ENCODE measurements around the gene SF3B6.

Gene SF3B6

GRCh38 chr2:24122366-24123194 lies 46.5 kb upstream of the SF3B6 start:
- no peak overlapping the region for H2BK120ac ChIP-seq (ENCODE audit: low read depth, low read length)
- H4K91ac ChIP-seq (ENCODE audit: low read depth, low read length, poor library complexity): no peak overlapping the region
- H3K9me3 ChIP-seq (replicated peaks in 1 of 2; ENCODE audit: control insufficient read depth in 2 of 2, insufficient read depth in 1 of 2, low read depth in 1 of 2, low read length in 2 of 2): no peaks in the 10 kb centered on the region
- H3K14ac ChIP-seq (ENCODE audit: low read length): peak overlapping the region; percentile 67
- peak overlapping the region; percentile 37 for H2BK15ac ChIP-seq (ENCODE audit: low read length)
- H2BK5ac ChIP-seq (ENCODE audit: low read length): no peak overlapping the region
- H3K9ac ChIP-seq (ENCODE audit: low read depth, low read length, poor library complexity): peak overlapping the region; percentile 86
- peak overlapping the region; percentile 74 for H3K4me2 ChIP-seq (ENCODE audit: insufficient read depth, low read length, poor library complexity, severe bottlenecking)
- H3K79me1 ChIP-seq (ENCODE audit: low read depth, low read length): no peaks in the 10 kb centered on the region
- WGBS, 2 donors (ENCODE audit: extremely low coverage in 2 of 2, insufficient read length in 2 of 2, insufficient replicate concordance in 1 of 2): no CpG with 5 or more reads among the region's 15 CpGs
- no peaks in the 10 kb centered on the region for H3K27me3 ChIP-seq (ENCODE audit: control insufficient read depth in 3 of 3, insufficient read depth in 3 of 3, low read depth in 1 of 3, low read length in 3 of 3)
- peak overlapping the region; percentile 28 for H2BK12ac ChIP-seq (ENCODE audit: low read length)
- peaks cover 0 to 1% of the 10 kb centered on the region in 2 donors for H3K4me1 ChIP-seq (ENCODE audit: control insufficient read depth in 2 of 2, insufficient read depth in 1 of 2, low read depth in 1 of 2, low read length in 2 of 2)
- H3K36me3 ChIP-seq (replicated peaks in 1 of 2; ENCODE audit: control insufficient read depth in 2 of 2, insufficient read depth in 2 of 2, low read length in 2 of 2): no peaks in the 10 kb centered on the region
- peak overlapping the region; percentile 31 for H3K27ac ChIP-seq (replicated peaks; ENCODE audit: low read length)
- no peak overlapping the region for H3K4ac ChIP-seq (ENCODE audit: low read length)
- no peak overlapping the region for H4K8ac ChIP-seq (ENCODE audit: low read depth, low read length)
- DNase-seq (ENCODE audit: low spot score): peak; percentile 6
- H2AK5ac ChIP-seq (ENCODE audit: low read depth, low read length): no peak overlapping the region
- H2AFZ ChIP-seq (ENCODE audit: low read length): peak overlapping the region; percentile 41
- peak overlapping the region in 1 of 2 donors; percentile 97 for H3K4me3 ChIP-seq (ENCODE audit: low read length in 2 of 2)
- H3K18ac ChIP-seq (ENCODE audit: low read length): peak overlapping the region; percentile 98
- H3K23ac ChIP-seq (ENCODE audit: low read depth, low read length, poor library complexity): peak overlapping the region; percentile 95

DNA sequence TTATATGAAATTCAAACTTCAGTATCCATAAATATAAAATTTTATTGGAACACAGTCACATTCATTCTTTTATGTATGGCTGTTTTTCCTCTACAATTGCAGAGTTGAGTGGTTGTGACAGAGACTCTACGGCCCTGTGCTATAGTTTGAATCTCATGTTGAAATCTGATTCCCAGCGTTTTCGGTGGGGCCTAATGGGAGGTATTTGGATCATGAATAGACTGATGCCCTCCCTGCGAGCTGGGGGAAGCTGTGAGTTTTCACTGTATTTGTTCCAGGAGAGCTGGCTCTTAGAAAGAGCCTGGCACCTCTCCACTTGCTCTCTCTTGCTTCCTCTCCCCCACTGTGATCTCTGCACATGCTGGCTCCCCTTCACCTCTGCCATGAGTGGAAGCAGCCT lies 45.3 kb upstream of the SF3B6 start:
- Histone ChIP-seq H3K27ac (replicated peaks; ENCODE audit: low read length) (no peak overlapping the region), H2BK120ac (ENCODE audit: low read depth, low read length) (no peak overlapping the region), H3K4ac (ENCODE audit: low read length) (no peak overlapping the region), H3K4me1 (ENCODE audit: control insufficient read depth in 2 of 2, insufficient read depth in 1 of 2, low read depth in 1 of 2, low read length in 2 of 2) (peaks cover 0 to 1% of the 10 kb centered on the region in 2 donors), H2BK12ac (ENCODE audit: low read length) (no peak overlapping the region), H3K9me3 (replicated peaks in 1 of 2; ENCODE audit: control insufficient read depth in 2 of 2, insufficient read depth in 1 of 2, low read depth in 1 of 2, low read length in 2 of 2) (no peaks in the 10 kb centered on the region), H2AFZ (ENCODE audit: low read length) (no peak overlapping the region), H3K4me2 (ENCODE audit: insufficient read depth, low read length, poor library complexity, severe bottlenecking) (no peak overlapping the region), H3K4me3 (ENCODE audit: low read length in 2 of 2) (no peak overlapping the region), H3K23ac (ENCODE audit: low read depth, low read length, poor library complexity) (no peak overlapping the region), H2BK5ac (ENCODE audit: low read length) (no peak overlapping the region), H4K8ac (ENCODE audit: low read depth, low read length) (no peak overlapping the region), H3K14ac (ENCODE audit: low read length) (no peak overlapping the region), H3K79me1 (ENCODE audit: low read depth, low read length) (no peaks in the 10 kb centered on the region), H3K27me3 (ENCODE audit: control insufficient read depth in 3 of 3, insufficient read depth in 3 of 3, low read depth in 1 of 3, low read length in 3 of 3) (no peaks in the 10 kb centered on the region), H3K36me3 (replicated peaks in 1 of 2; ENCODE audit: control insufficient read depth in 2 of 2, insufficient read depth in 2 of 2, low read length in 2 of 2) (no peaks in the 10 kb centered on the region), H2AK5ac (ENCODE audit: low read depth, low read length) (no peak overlapping the region), H3K9ac (ENCODE audit: low read depth, low read length, poor library complexity) (no peak overlapping the region), H2BK15ac (ENCODE audit: low read length) (no peak overlapping the region), H3K18ac (ENCODE audit: low read length) (no peak overlapping the region), H4K91ac (ENCODE audit: low read depth, low read length, poor library complexity) (no peak overlapping the region)
- DNase-seq (ENCODE audit: low spot score): peak; percentile 9
- no CpG with 5 or more reads among the region's 4 CpGs for WGBS, 2 donors (ENCODE audit: extremely low coverage in 2 of 2, insufficient read length in 2 of 2, insufficient replicate concordance in 1 of 2)

- no peaks in the 10 kb centered on the region for H3K79me1 ChIP-seq (ENCODE audit: low read depth, low read length)
- H3K4me1 ChIP-seq (ENCODE audit: control insufficient read depth in 2 of 2, insufficient read depth in 1 of 2, low read depth in 1 of 2, low read length in 2 of 2): peaks cover 0 to 1% of the 10 kb centered on the region in 2 donors
- H3K4me3 ChIP-seq (ENCODE audit: low read length in 2 of 2): no peak overlapping the region
- no peaks in the 10 kb centered on the region for H3K36me3 ChIP-seq (replicated peaks in 1 of 2; ENCODE audit: control insufficient read depth in 2 of 2, insufficient read depth in 2 of 2, low read length in 2 of 2)
- no peak overlapping the region for H2BK5ac ChIP-seq (ENCODE audit: low read length)
- no peak overlapping the region for H3K27ac ChIP-seq (replicated peaks; ENCODE audit: low read length)
- H3K9me3 ChIP-seq (replicated peaks in 1 of 2; ENCODE audit: control insufficient read depth in 2 of 2, insufficient read depth in 1 of 2, low read depth in 1 of 2, low read length in 2 of 2): no peaks in the 10 kb centered on the region
- WGBS, 2 donors (ENCODE audit: extremely low coverage in 2 of 2, insufficient read length in 2 of 2, insufficient replicate concordance in 1 of 2): no CpG with 5 or more reads among the region's 5 CpGs
- H2AFZ ChIP-seq (ENCODE audit: low read length): no peak overlapping the region
- H4K91ac ChIP-seq (ENCODE audit: low read depth, low read length, poor library complexity): no peak overlapping the region
- H3K9ac ChIP-seq (ENCODE audit: low read depth, low read length, poor library complexity): no peak overlapping the region
- H3K23ac ChIP-seq (ENCODE audit: low read depth, low read length, poor library complexity): no peak overlapping the region
- H3K4ac ChIP-seq (ENCODE audit: low read length): no peak overlapping the region
- no peak overlapping the region for H2BK15ac ChIP-seq (ENCODE audit: low read length)
- no peak overlapping the region for H2BK120ac ChIP-seq (ENCODE audit: low read depth, low read length)
- H3K14ac ChIP-seq (ENCODE audit: low read length): no peak overlapping the region
- DNase-seq (ENCODE audit: low spot score): no peak
- H3K4me2 ChIP-seq (ENCODE audit: insufficient read depth, low read length, poor library complexity, severe bottlenecking): no peak overlapping the region
- no peak overlapping the region for H3K18ac ChIP-seq (ENCODE audit: low read length)
- no peak overlapping the region for H2AK5ac ChIP-seq (ENCODE audit: low read depth, low read length)
- no peak overlapping the region for H4K8ac ChIP-seq (ENCODE audit: low read depth, low read length)
- H2BK12ac ChIP-seq (ENCODE audit: low read length): no peak overlapping the region
- no peaks in the 10 kb centered on the region for H3K27me3 ChIP-seq (ENCODE audit: control insufficient read depth in 3 of 3, insufficient read depth in 3 of 3, low read depth in 1 of 3, low read length in 3 of 3)
These were observed 44.9 kb upstream of the SF3B6 start for GRCh38 chr2:24121066-24121465.

GRCh38 chr2:24117902-24118301 lies 41.8 kb upstream of the SF3B6 start:
- Histone ChIP-seq H3K36me3 (replicated peaks in 1 of 2; ENCODE audit: control insufficient read depth in 2 of 2, insufficient read depth in 2 of 2, low read length in 2 of 2) (no peaks in the 10 kb centered on the region), H2BK5ac (ENCODE audit: low read length) (no peak overlapping the region), H2BK120ac (ENCODE audit: low read depth, low read length) (no peak overlapping the region), H3K9ac (ENCODE audit: low read depth, low read length, poor library complexity) (no peak overlapping the region), H4K8ac (ENCODE audit: low read depth, low read length) (no peak overlapping the region), H3K18ac (ENCODE audit: low read length) (no peak overlapping the region), H3K4ac (ENCODE audit: low read length) (no peak overlapping the region), H3K27ac (replicated peaks; ENCODE audit: low read length) (no peak overlapping the region), H3K23ac (ENCODE audit: low read depth, low read length, poor library complexity) (no peak overlapping the region), H3K14ac (ENCODE audit: low read length) (no peak overlapping the region), H3K9me3 (replicated peaks in 1 of 2; ENCODE audit: control insufficient read depth in 2 of 2, insufficient read depth in 1 of 2, low read depth in 1 of 2, low read length in 2 of 2) (peaks cover 2 to 5% of the 10 kb centered on the region in 2 donors), H3K4me2 (ENCODE audit: insufficient read depth, low read length, poor library complexity, severe bottlenecking) (no peak overlapping the region), H3K27me3 (ENCODE audit: control insufficient read depth in 3 of 3, insufficient read depth in 3 of 3, low read depth in 1 of 3, low read length in 3 of 3) (no peaks in the 10 kb centered on the region), H2BK12ac (ENCODE audit: low read length) (no peak overlapping the region), H3K79me1 (ENCODE audit: low read depth, low read length) (no peaks in the 10 kb centered on the region), H4K91ac (ENCODE audit: low read depth, low read length, poor library complexity) (no peak overlapping the region), H2AFZ (ENCODE audit: low read length) (no peak overlapping the region), H2BK15ac (ENCODE audit: low read length) (no peak overlapping the region), H3K4me3 (ENCODE audit: low read length in 2 of 2) (no peak overlapping the region), H3K4me1 (ENCODE audit: control insufficient read depth in 2 of 2, insufficient read depth in 1 of 2, low read depth in 1 of 2, low read length in 2 of 2) (peaks cover 0 to 1% of the 10 kb centered on the region in 2 donors), H2AK5ac (ENCODE audit: low read depth, low read length) (no peak overlapping the region)
- no CpG with 5 or more reads among the region's 1 CpG for WGBS, 2 donors (ENCODE audit: extremely low coverage in 2 of 2, insufficient read length in 2 of 2, insufficient replicate concordance in 1 of 2)
- DNase-seq (ENCODE audit: low spot score): no peak
